ENCODE results near the gene TBCC.
"Not testable (repeated sequence)": the region's sequence is repeated elsewhere in the genome, so short reads cannot be mapped to it uniquely, and the experiment has no call there.

TBCC gene

GRCh38 chr6:42735976-42736375, 9.9 kb downstream of the TBCC start:
- no peak overlapping the region for H3K27ac ChIP-seq (ENCODE audit: low read depth, low read length, poor library complexity, severe bottlenecking)
- no peak overlapping the region for H3K4me2 ChIP-seq (ENCODE audit: low read length)
- H3K27me3 ChIP-seq (ENCODE audit: insufficient read depth, low read length), result no peaks in the 10 kb centered on the region

DNA sequence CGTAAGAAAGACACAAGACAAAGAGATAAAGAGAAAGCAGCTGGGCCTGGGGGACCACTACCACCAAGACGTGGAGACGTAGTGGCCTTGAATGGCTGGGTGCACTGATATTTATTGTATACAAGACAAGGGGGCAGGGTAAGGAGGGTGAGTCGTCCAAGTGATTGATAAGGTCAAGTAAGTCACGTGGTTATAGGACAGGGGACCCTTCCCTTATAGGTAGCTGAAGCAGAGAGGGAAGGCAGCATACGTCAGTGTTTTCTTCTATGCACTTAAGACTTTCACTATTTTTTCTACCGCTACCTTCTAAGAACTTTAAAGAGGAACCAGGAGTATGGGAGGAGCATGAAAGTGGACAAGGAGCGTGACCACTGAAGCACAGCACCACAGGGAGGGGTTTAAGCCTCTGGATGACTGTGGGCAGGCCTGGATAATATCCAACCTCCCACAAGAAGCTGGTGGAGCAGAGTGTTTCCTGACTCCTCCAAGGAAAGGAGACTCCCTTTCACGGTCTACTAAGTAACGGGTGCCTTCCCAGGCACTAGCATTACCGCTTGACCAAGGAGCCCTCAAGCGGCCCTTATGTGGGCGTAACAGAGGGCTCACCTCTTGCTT, 11.9 kb downstream of the TBCC start:
- H4K20me1 ChIP-seq (ENCODE audit: insufficient read depth, low read length); H3K79me2 ChIP-seq (ENCODE audit: insufficient read depth, low read length); H3K27ac ChIP-seq (ENCODE audit: low read depth, low read length, poor library complexity, severe bottlenecking); H3F3A ChIP-seq (ENCODE audit: insufficient read depth, low read length); H3K4me3 ChIP-seq (ENCODE audit: low read depth, low read length, poor library complexity, severe bottlenecking); H2AFZ ChIP-seq (ENCODE audit: low read length); H3K4me1 ChIP-seq (ENCODE audit: insufficient read depth, low read length, severe bottlenecking); H3K9me2 ChIP-seq (ENCODE audit: low read depth, low read length); H3K4me2 ChIP-seq (ENCODE audit: low read length); H3K36me3 ChIP-seq (ENCODE audit: insufficient read depth, low read length); H3K9ac ChIP-seq (ENCODE audit: low read length); H3K27me3 ChIP-seq (ENCODE audit: insufficient read depth, low read length); H3K9me3 ChIP-seq (ENCODE audit: low read length): not testable (repeated sequence)

More at GRCh38 chr6:42735976-42736375, 9.9 kb downstream of the TBCC start:
- no peak overlapping the region for H3K4me3 ChIP-seq (ENCODE audit: low read depth, low read length, poor library complexity, severe bottlenecking)
- no peaks in the 10 kb centered on the region for H3K4me1 ChIP-seq (ENCODE audit: insufficient read depth, low read length, severe bottlenecking)
- no peaks in the 10 kb centered on the region; the same call in 1 of the 2 replicates for H3K9me3 ChIP-seq (ENCODE audit: low read length)
- H3K9ac ChIP-seq (ENCODE audit: low read length), result no peak overlapping the region
- H3F3A ChIP-seq (ENCODE audit: insufficient read depth, low read length), result no peaks in the 10 kb centered on the region
- H3K9me2 ChIP-seq (ENCODE audit: low read depth, low read length), result no peaks in the 10 kb centered on the region
- H4K20me1 ChIP-seq (ENCODE audit: insufficient read depth, low read length), result no peaks in the 10 kb centered on the region
- H2AFZ ChIP-seq (ENCODE audit: low read length), result no peak overlapping the region
- no peaks in the 10 kb centered on the region for H3K36me3 ChIP-seq (ENCODE audit: insufficient read depth, low read length)
- no peak for TF ChIP-seq EZH2 (IDR thresholded peaks at IDR 0.05; ENCODE audit: borderline replicate concordance, low read length)
- no peak for TF ChIP-seq CTCF (IDR thresholded peaks at IDR 0.05; ENCODE audit: low read length)
- no peaks in the 10 kb centered on the region for H3K79me2 ChIP-seq (ENCODE audit: insufficient read depth, low read length)

GRCh38 chr6:42729731-42730130, 16.2 kb downstream of the TBCC start:
- Histone ChIP-seq H3K9ac (ENCODE audit: low read length) (no peak overlapping the region), H3K9me2 (ENCODE audit: low read depth, low read length) (no peaks in the 10 kb centered on the region), H4K20me1 (ENCODE audit: insufficient read depth, low read length) (no peaks in the 10 kb centered on the region), H3K27ac (ENCODE audit: low read depth, low read length, poor library complexity, severe bottlenecking) (no peak overlapping the region), H3K4me1 (ENCODE audit: insufficient read depth, low read length, severe bottlenecking) (peaks cover 12% of the 10 kb centered on the region), H3K27me3 (ENCODE audit: insufficient read depth, low read length) (no peaks in the 10 kb centered on the region), H3F3A (ENCODE audit: insufficient read depth, low read length) (no peaks in the 10 kb centered on the region), H3K79me2 (ENCODE audit: insufficient read depth, low read length) (no peaks in the 10 kb centered on the region), H3K9me3 (ENCODE audit: low read length) (no peaks in the 10 kb centered on the region; the same call in 1 of the 2 replicates), H3K4me2 (ENCODE audit: low read length) (no peak overlapping the region), H3K4me3 (ENCODE audit: low read depth, low read length, poor library complexity, severe bottlenecking) (no peak overlapping the region), H3K36me3 (ENCODE audit: insufficient read depth, low read length) (no peaks in the 10 kb centered on the region), H2AFZ (ENCODE audit: low read length) (no peak overlapping the region)
- no peak for TF ChIP-seq CTCF (IDR thresholded peaks at IDR 0.05; ENCODE audit: low read length)
- TF ChIP-seq EZH2 (IDR thresholded peaks at IDR 0.05; ENCODE audit: borderline replicate concordance, low read length), result no peak

DNA sequence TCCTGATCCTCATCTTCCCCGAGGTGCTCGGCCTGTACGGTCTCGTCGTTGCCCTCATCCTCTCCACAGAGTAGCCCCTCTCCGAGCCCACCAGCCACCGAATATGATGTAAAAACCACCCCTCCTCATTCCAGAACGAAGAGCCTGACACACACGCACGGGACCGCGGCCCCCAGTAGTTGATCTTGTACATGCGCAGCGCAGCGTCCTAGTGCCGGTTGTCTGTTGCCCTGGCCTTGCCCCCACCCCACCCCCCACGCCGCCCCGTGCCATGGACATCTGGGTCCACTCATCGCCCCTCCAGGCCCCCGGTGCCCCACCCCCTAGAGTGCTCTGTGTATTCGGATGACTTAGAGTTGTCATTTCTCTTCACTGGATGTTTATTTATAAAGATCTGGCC, 18.3 kb downstream of the TBCC start:
- Histone ChIP-seq H3K4me1 (ENCODE audit: insufficient read depth, low read length, severe bottlenecking) (peaks cover 12% of the 10 kb centered on the region), H3K4me2 (ENCODE audit: low read length) (no peak overlapping the region), H2AFZ (ENCODE audit: low read length) (no peak overlapping the region), H3K9me3 (ENCODE audit: low read length) (no peaks in the 10 kb centered on the region; the same call in 1 of the 2 replicates), H3K9ac (ENCODE audit: low read length) (no peak overlapping the region), H4K20me1 (ENCODE audit: insufficient read depth, low read length) (no peaks in the 10 kb centered on the region), H3K9me2 (ENCODE audit: low read depth, low read length) (no peaks in the 10 kb centered on the region), H3K27ac (ENCODE audit: low read depth, low read length, poor library complexity, severe bottlenecking) (no peak overlapping the region), H3K36me3 (ENCODE audit: insufficient read depth, low read length) (no peaks in the 10 kb centered on the region), H3K4me3 (ENCODE audit: low read depth, low read length, poor library complexity, severe bottlenecking) (no peak overlapping the region), H3K79me2 (ENCODE audit: insufficient read depth, low read length) (no peaks in the 10 kb centered on the region), H3K27me3 (ENCODE audit: insufficient read depth, low read length) (no peaks in the 10 kb centered on the region), H3F3A (ENCODE audit: insufficient read depth, low read length) (no peaks in the 10 kb centered on the region)
- TF ChIP-seq CTCF (IDR thresholded peaks at IDR 0.05; ENCODE audit: low read length), result no peak
- TF ChIP-seq EZH2 (IDR thresholded peaks at IDR 0.05; ENCODE audit: borderline replicate concordance, low read length), result no peak

Data from OCI-LY1 (cell line).